IMR-90 (cell line): ENCODE measurements around the gene AP4S1. TPM values are rescaled to one million over a fixed set of nuclear protein-coding genes. Genes with fewer than 3 reads are reported as not detected.
"Not testable (repeated sequence)": the region's sequence is repeated elsewhere in the genome, so short reads cannot be mapped to it uniquely, and the experiment has no call there.

Source experiments
- ATAC-seq: fragments of 200-7000 bp; cut with Tn5 transposase; 2 replicates; pipeline ENCODE4 v1.9.1; 2020; ENCODE audit warnings: low read depth, mild to moderate bottlenecking, moderate library complexity
- BruUV-seq: library from RNA; stranded (reverse); fragments of 400-500 nt; replicated peaks from 2 replicates; lab custom pipeline; 2021; lab: Mats Ljungman, UMichigan
- CTCF ChIA-PET: fragments of 300-600 bp; formaldehyde crosslinking; extraction: SDS; loops from one replicate; lab custom pipeline; 2021; ENCODE audit warnings: antibody characterized with exemption; lab: Yijun Ruan, JAX
- POLR2A ChIA-PET: fragments of 300-600 bp; sonication (Branson Sonifier 250); formaldehyde crosslinking; loops from one replicate; lab custom pipeline; 2022; ENCODE audit warnings: antibody characterized with exemption; ENCODE audit not compliant: unreplicated experiment; lab: Charles Lee
- DNase-seq: peaks from one replicate; pipeline ENCODE4 v3.0.0; 2013
- H2AFZ ChIP-seq: replicated peaks from 2 replicates; pipeline ENCODE3; 2013; ENCODE audit warnings: low read length, mild to moderate bottlenecking; ENCODE audit not compliant: poor library complexity
- H2AK5ac ChIP-seq: 2 replicates; pipeline ENCODE4 v1.6.1; 2013; ENCODE audit warnings: low read depth, low read length, inconsistent platforms
- H2AK9ac ChIP-seq: replicated peaks from 2 replicates; pipeline ENCODE3; 2013; ENCODE audit warnings: mild to moderate bottlenecking, low read depth, low read length, moderate library complexity; ENCODE audit not compliant: poor library complexity
- H2BK120ac ChIP-seq: 2 replicates; pipeline ENCODE4 v1.6.1; 2013; ENCODE audit warnings: low read depth, low read length, inconsistent platforms
- H2BK15ac ChIP-seq: 3 replicates; pipeline ENCODE4 v1.6.1; 2013; ENCODE audit warnings: low read depth, low read length, inconsistent platforms
- H2BK20ac ChIP-seq: 2 replicates; pipeline ENCODE4 v1.6.1; 2013; ENCODE audit warnings: low read depth, mild to moderate bottlenecking, inconsistent platforms, low read length, moderate library complexity
- H2BK5ac ChIP-seq: 2 replicates; pipeline ENCODE4 v1.6.1; 2013; ENCODE audit warnings: mild to moderate bottlenecking, low read depth, low read length, inconsistent platforms; ENCODE audit not compliant: poor library complexity, severe bottlenecking
- H3K14ac ChIP-seq: replicated peaks from 2 replicates; pipeline ENCODE4 v1.6.1; 2013; ENCODE audit warnings: low read depth, low read length, inconsistent platforms
- H3K18ac ChIP-seq: 2 replicates; pipeline ENCODE4 v1.6.1; 2013; ENCODE audit warnings: low read depth, low read length, control low read depth
- H3K23ac ChIP-seq: 2 replicates; pipeline ENCODE4 v1.6.1; 2013; ENCODE audit warnings: low read depth, low read length, inconsistent platforms
- H3K27ac ChIP-seq: 2 replicates; pipeline ENCODE4 v1.5.1; 2013; ENCODE audit warnings: mild to moderate bottlenecking, control low read depth, low read length; ENCODE audit not compliant: insufficient read depth
- H3K27me3 ChIP-seq: 2 replicates; pipeline ENCODE4 v1.6.1; 2013; ENCODE audit warnings: low read length; ENCODE audit not compliant: control insufficient read depth, insufficient read depth
- H3K36me3 ChIP-seq: 2 replicates; pipeline ENCODE4 v1.6.1; 2013; ENCODE audit warnings: low read length, mixed read lengths; ENCODE audit not compliant: control insufficient read depth, insufficient read depth
- H3K4ac ChIP-seq: 2 replicates; pipeline ENCODE4 v1.6.1; 2013; ENCODE audit warnings: low read depth, low read length, inconsistent platforms
- H3K4me1 ChIP-seq: 2 replicates; pipeline ENCODE4 v1.6.1; 2013; ENCODE audit warnings: low read length, mixed read lengths; ENCODE audit not compliant: control insufficient read depth, insufficient read depth
- H3K4me2 ChIP-seq: 2 replicates; pipeline ENCODE4 v1.6.1; 2013; ENCODE audit warnings: low read depth, mild to moderate bottlenecking, control low read depth, low read length, moderate library complexity
- H3K4me3 ChIP-seq: 2 replicates; pipeline ENCODE4 v1.5.1; 2013; ENCODE audit warnings: low read depth, mild to moderate bottlenecking, control low read depth, low read length, moderate library complexity; ENCODE audit not compliant: insufficient read depth
- H3K56ac ChIP-seq: 2 replicates; pipeline ENCODE4 v1.6.1; 2013; ENCODE audit warnings: low read length, inconsistent platforms; ENCODE audit not compliant: insufficient read depth; ENCODE audit errors: extremely low read depth
- H3K79me1 ChIP-seq, 2 experiments: 2 replicates each; pipeline ENCODE4 v1.6.1; 2013; ENCODE audit warnings: low read length in 2 of 2, inconsistent platforms in 1 of 2, low read depth in 1 of 2
- H3K9ac ChIP-seq: 2 replicates; pipeline ENCODE4 v1.6.1; 2013; ENCODE audit warnings: low read depth, low read length, control low read depth
- H3K9me1 ChIP-seq: 2 replicates; pipeline ENCODE4 v1.6.1; 2013; ENCODE audit warnings: low read length, inconsistent platforms; ENCODE audit not compliant: insufficient read depth
- H3K9me3 ChIP-seq: 2 replicates; pipeline ENCODE4 v1.6.1; 2013; ENCODE audit warnings: low read length; ENCODE audit not compliant: control insufficient read depth, insufficient read depth
- H4K20me1 ChIP-seq: 2 replicates; pipeline ENCODE4 v1.6.1; 2013; ENCODE audit warnings: low read length, inconsistent platforms; ENCODE audit not compliant: insufficient read depth
- H4K5ac ChIP-seq: 2 replicates; pipeline ENCODE4 v1.6.1; 2013; ENCODE audit warnings: mild to moderate bottlenecking, low read depth, low read length, control low read depth
- H4K8ac ChIP-seq, 2 experiments: 2 replicates each; pipeline ENCODE4 v1.6.1; 2013; ENCODE audit warnings: low read depth in 2 of 2, low read length in 2 of 2, control low read depth in 1 of 2, inconsistent platforms in 1 of 2
- H4K91ac ChIP-seq: 2 replicates; pipeline ENCODE4 v1.6.1; 2013; ENCODE audit warnings: low read depth, low read length, inconsistent platforms; ENCODE audit not compliant: insufficient read depth
- WGBS, 2 experiments: methylation state at CpG; one replicate each; pipeline versions ENCODE4 v1.1.5 to v1.1.7; 2013; ENCODE audit warnings: missing lambda C conversion rate in 2 of 2; ENCODE audit not compliant: insufficient read length in 1 of 2; ENCODE audit errors: extremely low coverage in 2 of 2; 5-methylcytosine and 5-hydroxymethylcytosine counted together
- dilution Hi-C: fragments of 300-500 bp; cut with HindIII; formaldehyde crosslinking; loops from one replicate; pipeline ENCODE4 v1.14.3; 2018; ENCODE audit warnings: low sequenced_read_pairs; ENCODE audit not compliant: unreplicated experiment
- in situ Hi-C: fragments of 300-500 bp; cut with MboI; formaldehyde crosslinking; loops from 3 replicates; pipeline ENCODE4 v1.14.3; 2019; ENCODE audit warnings: low sequenced_read_pairs, inconsistent platforms, mixed read lengths
- intact Hi-C: fragments of 100-400 bp; cut with micrococcal nuclease; formaldehyde crosslinking; loops from 2 replicates; pipeline ENCODE4 v1.10.0; 2022
- polyA plus RNA-seq, 3 experiments: library from polyadenylated mRNA; depleted of rRNA; stranded (reverse); fragments of >200 nt; gene quantifications; 2 replicates each; pipeline ENCODE4 v1.2.3, GENCODE V29; 2012; ENCODE audit warnings: low replicate concordance in 1 of 3
- total RNA-seq: library from RNA; depleted of rRNA; stranded (reverse); fragments of >200 nt; gene quantifications from 2 replicates; pipeline ENCODE4 v1.2.3, GENCODE V29; 2012

AP4S1 gene
- total and polyA plus RNA-seq, 2 of the 4 experiments (the other 2 are of a cell fraction), result 2.7 to 4.5 TPM

DNA sequence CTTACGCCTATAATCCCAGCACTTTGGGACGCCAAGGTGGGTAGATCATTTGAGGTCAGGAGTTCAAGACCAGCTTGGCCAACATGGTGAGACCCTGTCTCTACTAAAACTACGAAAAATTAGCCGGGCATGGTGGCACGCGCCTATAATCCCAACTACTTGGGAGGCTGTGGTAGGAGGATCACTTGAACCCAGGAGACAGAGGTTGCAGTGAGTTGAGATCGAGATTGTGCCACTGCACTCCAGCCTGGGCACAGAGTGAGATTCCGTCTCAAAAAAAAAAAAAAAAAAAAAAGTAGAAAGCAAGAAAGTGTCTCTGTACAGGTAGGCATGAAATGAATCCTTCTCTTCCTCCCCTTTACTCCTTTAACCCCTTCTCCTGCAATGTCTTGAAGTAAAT lies 70.4 kb downstream of the AP4S1 start:
- H3K18ac ChIP-seq, result peak overlapping the region; percentile 51
- H2AK9ac ChIP-seq, H4K20me1 ChIP-seq, CTCF ChIA-PET, H3K9me3 ChIP-seq, POLR2A ChIA-PET, H3K4me3 ChIP-seq, ATAC-seq, intact Hi-C loops, BruUV-seq, dilution Hi-C loops, in situ Hi-C loops, H3K27me3 ChIP-seq, DNase-seq, H3K79me1 ChIP-seq, H2AFZ ChIP-seq: not testable (repeated sequence)
- peak overlapping the region; percentile 78 for H2BK5ac ChIP-seq
- H3K23ac ChIP-seq, result peak overlapping the region; percentile 86; the same call in 1 of the 2 replicates
- peak overlapping the region; percentile 72; the same call in 1 of the 2 replicates for H3K27ac ChIP-seq
- H2BK15ac ChIP-seq, result peak overlapping the region; percentile 77; the same call in 2 of the 3 replicates
- peak overlapping the region; percentile 35 to 81; a peak in 3 of 4 replicates for H4K8ac ChIP-seq
- H4K5ac ChIP-seq, result peak overlapping the region; percentile 55
- H3K4ac ChIP-seq, result peak overlapping the region; percentile 87
- H3K9ac ChIP-seq, result 0 out of 2 replicates have a peak overlapping the region, but pooled peaks have one; percentile 3
- H2BK120ac ChIP-seq, result peak overlapping the region; percentile 81
- peaks cover 14% of the 10 kb centered on the region for H3K36me3 ChIP-seq
- peaks cover 13% of the 10 kb centered on the region for H3K4me1 ChIP-seq
- H3K14ac ChIP-seq, result peak overlapping the region; percentile 15
- H2BK20ac ChIP-seq, result peak overlapping the region; percentile 90
- 100% methylated on average over 4 of the region's 8 CpGs; no CpG with 5 or more reads in 1 of the 2 experiments for WGBS, 2 experiments
- peak overlapping the region; percentile 55; the same call in 1 of the 2 replicates for H3K4me2 ChIP-seq
- peak overlapping the region; percentile 50; the same call in 1 of the 2 replicates for H3K56ac ChIP-seq
- H2AK5ac ChIP-seq, result peak overlapping the region; percentile 74
- peaks cover 17% of the 10 kb centered on the region for H3K9me1 ChIP-seq
- peak overlapping the region; percentile 79 for H4K91ac ChIP-seq
